ENCODE data around the gene FGF11.
A peak's percentile ranks its signal among the peaks of the same experiment; 100 is the strongest.

The FGF11 gene

GRCh38 chr17:7444682-7445618 lies 5.6 kb downstream of the FGF11 start, which contains the start of gene CHRNB1:
Gene CHRNB1 (plus strand): TSS chr17:7445061. CDS start chr17:7445128, 67 bp downstream.
- Histone ChIP-seq H3K4me1 (ENCODE audit: control insufficient read depth in 1 of 2, insufficient read depth in 2 of 2, low read length in 2 of 2) (peaks cover 0 to 26% of the 10 kb centered on the region in 2 donors), H3K27me3 (ENCODE audit: low read depth, low read length) (peaks cover 41% of the 10 kb centered on the region), H3K27ac (ENCODE audit: low read length) (no peak within 1 kb of the TSS), H3K4me3 (ENCODE audit: low read depth in 1 of 2, low read length in 2 of 2) (peak within 1 kb of the TSS; percentile 26 to 55), H3K9me3 (ENCODE audit: control insufficient read depth in 1 of 2, low read length in 2 of 2) (no peaks in the 10 kb centered on the region), H3K36me3 (ENCODE audit: control insufficient read depth in 1 of 2, insufficient read depth in 2 of 2, low read length in 2 of 2) (no peaks in the 10 kb centered on the region)

GRCh38 chr17:7445619-7445968 lies 6.3 kb downstream of the FGF11 start:
- H3K4me3 ChIP-seq (ENCODE audit: low read depth in 1 of 2, low read length in 2 of 2) = peak overlapping the region; percentile 26 to 55
- no peaks in the 10 kb centered on the region for H3K36me3 ChIP-seq (ENCODE audit: control insufficient read depth in 1 of 2, insufficient read depth in 2 of 2, low read length in 2 of 2)
- peaks cover 0 to 20% of the 10 kb centered on the region in 2 donors for H3K4me1 ChIP-seq (ENCODE audit: control insufficient read depth in 1 of 2, insufficient read depth in 2 of 2, low read length in 2 of 2)
- no peaks in the 10 kb centered on the region for H3K9me3 ChIP-seq (ENCODE audit: control insufficient read depth in 1 of 2, low read length in 2 of 2)
- H3K27me3 ChIP-seq (ENCODE audit: low read depth, low read length) = peaks cover 35% of the 10 kb centered on the region
- no peak overlapping the region for H3K27ac ChIP-seq (ENCODE audit: low read length)

GRCh38 chr17:7448461-7448860 lies 9.1 kb downstream of the FGF11 start:
- peaks cover 25% of the 10 kb centered on the region for H3K27me3 ChIP-seq (ENCODE audit: low read depth, low read length)
- no peak overlapping the region for H3K4me3 ChIP-seq (ENCODE audit: low read depth in 1 of 2, low read length in 2 of 2)
- H3K4me1 ChIP-seq (ENCODE audit: control insufficient read depth in 1 of 2, insufficient read depth in 2 of 2, low read length in 2 of 2) = peaks cover 0 to 17% of the 10 kb centered on the region in 2 donors
- H3K27ac ChIP-seq (ENCODE audit: low read length) = no peak overlapping the region
- H3K36me3 ChIP-seq (ENCODE audit: control insufficient read depth in 1 of 2, insufficient read depth in 2 of 2, low read length in 2 of 2) = no peaks in the 10 kb centered on the region
- H3K9me3 ChIP-seq (ENCODE audit: control insufficient read depth in 1 of 2, low read length in 2 of 2) = no peaks in the 10 kb centered on the region

GRCh38 chr17:7459961-7460545 lies 20.7 kb downstream of the FGF11 start:
- no peak overlapping the region for H3K4me3 ChIP-seq (ENCODE audit: low read depth in 1 of 2, low read length in 2 of 2)
- H3K27ac ChIP-seq (ENCODE audit: low read length) = no peak overlapping the region
- H3K4me1 ChIP-seq (ENCODE audit: control insufficient read depth in 1 of 2, insufficient read depth in 2 of 2, low read length in 2 of 2) = peaks cover 0 to 8% of the 10 kb centered on the region in 2 donors
- H3K36me3 ChIP-seq (ENCODE audit: control insufficient read depth in 1 of 2, insufficient read depth in 2 of 2, low read length in 2 of 2) = peaks cover 5 to 24% of the 10 kb centered on the region in 2 donors
- no peaks in the 10 kb centered on the region for H3K27me3 ChIP-seq (ENCODE audit: low read depth, low read length)
- H3K9me3 ChIP-seq (ENCODE audit: control insufficient read depth in 1 of 2, low read length in 2 of 2) = no peaks in the 10 kb centered on the region

- Histone ChIP-seq H3K27me3 (ENCODE audit: low read depth, low read length) (no peaks in the 10 kb centered on the region), H3K4me1 (ENCODE audit: control insufficient read depth in 1 of 2, insufficient read depth in 2 of 2, low read length in 2 of 2) (peaks cover 0 to 11% of the 10 kb centered on the region in 2 donors), H3K9me3 (ENCODE audit: control insufficient read depth in 1 of 2, low read length in 2 of 2) (no peaks in the 10 kb centered on the region), H3K36me3 (ENCODE audit: control insufficient read depth in 1 of 2, insufficient read depth in 2 of 2, low read length in 2 of 2) (peaks cover 5 to 31% of the 10 kb centered on the region in 2 donors), H3K4me3 (ENCODE audit: low read depth in 1 of 2, low read length in 2 of 2) (no peak overlapping the region), H3K27ac (ENCODE audit: low read length) (no peak overlapping the region)
These were observed 21.7 kb downstream of the FGF11 start for GRCh38 chr17:7460850-7461660.

GRCh38 chr17:7462474-7463371 lies 23.4 kb downstream of the FGF11 start:
- Histone ChIP-seq H3K4me1 (ENCODE audit: control insufficient read depth in 1 of 2, insufficient read depth in 2 of 2, low read length in 2 of 2) (peaks cover 6 to 15% of the 10 kb centered on the region in 2 donors), H3K36me3 (ENCODE audit: control insufficient read depth in 1 of 2, insufficient read depth in 2 of 2, low read length in 2 of 2) (peaks cover 5 to 39% of the 10 kb centered on the region in 2 donors), H3K4me3 (ENCODE audit: low read depth in 1 of 2, low read length in 2 of 2) (no peak overlapping the region), H3K27ac (ENCODE audit: low read length) (no peak overlapping the region), H3K9me3 (ENCODE audit: control insufficient read depth in 1 of 2, low read length in 2 of 2) (no peaks in the 10 kb centered on the region), H3K27me3 (ENCODE audit: low read depth, low read length) (no peaks in the 10 kb centered on the region)

- Histone ChIP-seq H3K4me3 (ENCODE audit: low read depth in 1 of 2, low read length in 2 of 2) (no peak overlapping the region), H3K27ac (ENCODE audit: low read length) (no peak overlapping the region), H3K9me3 (ENCODE audit: control insufficient read depth in 1 of 2, low read length in 2 of 2) (no peaks in the 10 kb centered on the region), H3K36me3 (ENCODE audit: control insufficient read depth in 1 of 2, insufficient read depth in 2 of 2, low read length in 2 of 2) (peaks cover 5 to 39% of the 10 kb centered on the region in 2 donors), H3K4me1 (ENCODE audit: control insufficient read depth in 1 of 2, insufficient read depth in 2 of 2, low read length in 2 of 2) (peaks cover 6 to 17% of the 10 kb centered on the region in 2 donors), H3K27me3 (ENCODE audit: low read depth, low read length) (no peaks in the 10 kb centered on the region)
These were observed 24.1 kb downstream of the FGF11 start for GRCh38 chr17:7463372-7463846.

- H3K4me3 ChIP-seq (ENCODE audit: low read depth in 1 of 2, low read length in 2 of 2) = no peak overlapping the region
- H3K4me1 ChIP-seq (ENCODE audit: control insufficient read depth in 1 of 2, insufficient read depth in 2 of 2, low read length in 2 of 2) = peaks cover 6 to 23% of the 10 kb centered on the region in 2 donors
- no peak overlapping the region for H3K27ac ChIP-seq (ENCODE audit: low read length)
- no peaks in the 10 kb centered on the region for H3K27me3 ChIP-seq (ENCODE audit: low read depth, low read length)
- H3K9me3 ChIP-seq (ENCODE audit: control insufficient read depth in 1 of 2, low read length in 2 of 2) = no peaks in the 10 kb centered on the region
- peaks cover 5 to 39% of the 10 kb centered on the region in 2 donors for H3K36me3 ChIP-seq (ENCODE audit: control insufficient read depth in 1 of 2, insufficient read depth in 2 of 2, low read length in 2 of 2)
These were observed 24.8 kb downstream of the FGF11 start for GRCh38 chr17:7464081-7464480.

- H3K4me3 ChIP-seq (ENCODE audit: low read depth in 1 of 2, low read length in 2 of 2) = no peak overlapping the region
- peaks cover 5 to 39% of the 10 kb centered on the region in 2 donors for H3K36me3 ChIP-seq (ENCODE audit: control insufficient read depth in 1 of 2, insufficient read depth in 2 of 2, low read length in 2 of 2)
- peaks cover 9 to 27% of the 10 kb centered on the region in 2 donors for H3K4me1 ChIP-seq (ENCODE audit: control insufficient read depth in 1 of 2, insufficient read depth in 2 of 2, low read length in 2 of 2)
- H3K27me3 ChIP-seq (ENCODE audit: low read depth, low read length) = no peaks in the 10 kb centered on the region
- H3K27ac ChIP-seq (ENCODE audit: low read length) = no peak overlapping the region
- no peaks in the 10 kb centered on the region for H3K9me3 ChIP-seq (ENCODE audit: control insufficient read depth in 1 of 2, low read length in 2 of 2)
These were observed 26.4 kb downstream of the FGF11 start for GRCh38 chr17:7465597-7466275.

GRCh38 chr17:7466318-7466638 lies 27.0 kb downstream of the FGF11 start:
- Histone ChIP-seq H3K27me3 (ENCODE audit: low read depth, low read length) (no peaks in the 10 kb centered on the region), H3K4me1 (ENCODE audit: control insufficient read depth in 1 of 2, insufficient read depth in 2 of 2, low read length in 2 of 2) (peaks cover 10 to 33% of the 10 kb centered on the region in 2 donors), H3K4me3 (ENCODE audit: low read depth in 1 of 2, low read length in 2 of 2) (no peak overlapping the region), H3K36me3 (ENCODE audit: control insufficient read depth in 1 of 2, insufficient read depth in 2 of 2, low read length in 2 of 2) (peaks cover 5 to 39% of the 10 kb centered on the region in 2 donors), H3K27ac (ENCODE audit: low read length) (peak overlapping the region; percentile 63), H3K9me3 (ENCODE audit: control insufficient read depth in 1 of 2, low read length in 2 of 2) (no peaks in the 10 kb centered on the region)
